GM12875 (cell line): ENCODE data around the gene FLII.

Experiments
- H3K4me3 ChIP-seq: one replicate; pipeline ENCODE4 v1.5.1; 2011; ENCODE audit warnings: low read depth, low read length, control low read depth
- CTCF ChIP-seq: IDR thresholded peaks from 2 replicates; pipeline ENCODE4 v1.5.1; 2011; ENCODE audit warnings: low read depth, mild to moderate bottlenecking, control low read depth, inconsistent platforms, low read length, moderate library complexity, borderline replicate concordance; ENCODE audit not compliant: insufficient read depth

FLII gene

GRCh38 chr17:18250259-18250658 lies 8.3 kb downstream of the FLII start:
- H3K4me3 ChIP-seq = no peak overlapping the region
- no peak for TF ChIP-seq CTCF

- TF ChIP-seq CTCF = no peak
- H3K4me3 ChIP-seq = no peak overlapping the region
Observed at GRCh38 chr17:18248811-18249210, 9.7 kb downstream of the FLII start.

GRCh38 chr17:18248300-18248731 lies 10.2 kb downstream of the FLII start:
- H3K4me3 ChIP-seq = no peak overlapping the region
- peak; percentile 69 for TF ChIP-seq CTCF

GRCh38 chr17:18247613-18248001 lies 10.9 kb downstream of the FLII start:
- H3K4me3 ChIP-seq = no peak overlapping the region
- TF ChIP-seq CTCF = no peak

- H3K4me3 ChIP-seq = no peak overlapping the region
- no peak for TF ChIP-seq CTCF
Observed at GRCh38 chr17:18246880-18247612, 11.5 kb downstream of the FLII start.

- TF ChIP-seq CTCF = no peak
- no peak overlapping the region for H3K4me3 ChIP-seq
Observed at GRCh38 chr17:18246109-18246725, 12.3 kb downstream of the FLII start.

GRCh38 chr17:18245038-18245776 lies 13.3 kb downstream of the FLII start:
- no peak for TF ChIP-seq CTCF
- no peak overlapping the region for H3K4me3 ChIP-seq
